GM19238 (cell line): ENCODE results near the gene SMCP.

ENCODE experiments used
- DNase-seq: peaks from one replicate; pipeline ENCODE4 v3.0.0; 2011; ENCODE audit warnings: low spot score; ENCODE audit not compliant: insufficient read length

SMCP gene

DNA sequence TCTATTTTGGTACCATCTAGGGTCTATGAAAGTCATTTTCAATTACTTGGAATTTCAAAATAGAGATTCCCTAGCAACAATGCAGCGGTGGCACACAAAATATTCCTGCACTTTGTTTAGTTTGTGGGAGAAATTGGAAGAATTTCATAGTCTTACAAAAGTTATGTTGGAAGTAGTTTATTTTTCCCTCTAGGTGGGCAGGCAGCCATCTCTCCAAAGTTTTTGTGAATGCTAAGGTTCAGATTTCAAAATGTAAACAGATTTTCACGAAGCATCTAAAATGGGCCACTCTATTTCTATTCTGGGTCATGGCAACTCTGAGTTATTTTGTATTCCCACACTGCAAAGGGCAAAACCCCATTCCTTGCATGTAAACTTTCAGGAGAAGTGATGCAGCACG is 8.0 kb downstream of the SMCP start:
- no peak for DNase-seq

DNA sequence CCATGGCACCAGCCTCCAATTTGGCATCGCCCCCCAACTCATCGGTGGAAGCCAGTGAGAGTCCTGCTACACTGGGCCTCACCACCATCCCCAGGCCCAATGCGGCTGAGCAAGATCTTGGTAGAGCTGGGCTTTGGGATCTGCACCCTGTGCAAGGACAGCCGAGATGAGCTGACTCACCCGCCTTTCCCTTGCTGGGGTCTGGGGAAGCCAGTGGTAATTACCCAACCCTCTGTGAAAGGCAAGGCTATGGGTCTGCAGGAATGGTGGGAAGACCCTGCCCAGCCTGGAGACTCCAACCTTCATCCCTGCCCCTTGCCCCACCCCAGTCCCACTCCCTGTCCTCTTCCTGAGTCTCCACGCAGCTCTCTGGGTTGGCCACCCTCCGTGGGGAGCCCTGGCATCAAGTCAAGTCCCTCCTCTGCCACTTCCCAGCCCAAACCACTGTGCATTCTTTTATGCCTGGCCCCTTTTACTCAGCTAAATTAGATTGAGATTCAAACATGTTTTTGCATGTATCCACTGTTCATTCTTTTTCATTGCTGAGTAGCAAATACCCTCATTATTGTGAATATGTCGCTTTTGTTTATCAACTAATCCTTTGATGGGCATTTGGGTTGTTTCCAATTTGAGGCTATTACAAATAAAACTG is 8.8 kb downstream of the SMCP start:
- DNase-seq: no peak

DNA sequence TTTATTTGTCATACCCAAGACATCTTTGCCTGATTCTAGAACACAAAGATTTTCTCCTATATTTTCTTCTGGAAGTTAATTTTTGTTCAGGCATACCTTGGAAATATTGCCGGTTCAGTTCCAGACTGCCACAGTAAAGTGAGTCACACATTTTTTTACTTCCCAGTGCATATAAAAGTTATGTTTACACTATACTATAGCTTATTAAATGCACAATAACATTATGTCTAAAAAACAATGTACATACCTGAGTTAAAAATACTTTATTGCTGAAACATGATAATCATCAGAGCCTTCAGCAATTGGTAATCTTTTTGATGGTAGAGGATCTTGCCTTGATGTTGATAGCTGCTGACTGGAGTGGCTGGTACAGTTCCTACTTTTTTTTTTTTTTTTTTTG is 10.0 kb downstream of the SMCP start:
- no peak for DNase-seq

DNA sequence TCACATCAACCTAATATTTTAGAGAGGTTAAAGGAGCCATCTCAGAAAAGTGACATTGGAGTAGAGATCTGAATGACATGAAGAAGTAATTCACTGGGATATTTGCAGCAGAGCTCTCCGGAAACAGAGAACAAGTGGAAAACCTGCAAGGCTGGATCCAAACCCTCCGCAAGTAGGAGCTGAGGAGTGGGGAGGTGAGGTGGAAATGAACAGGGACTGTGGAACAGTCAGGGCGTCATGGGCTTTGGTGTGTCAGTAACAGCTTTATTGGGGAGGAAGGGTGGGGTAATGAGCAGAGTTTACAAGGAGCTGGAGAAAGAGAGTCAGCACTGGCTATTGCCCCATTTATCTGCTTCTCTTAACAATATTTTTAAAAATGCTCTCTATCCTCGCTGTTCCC is 20.9 kb downstream of the SMCP start:
- no peak for DNase-seq

DNA sequence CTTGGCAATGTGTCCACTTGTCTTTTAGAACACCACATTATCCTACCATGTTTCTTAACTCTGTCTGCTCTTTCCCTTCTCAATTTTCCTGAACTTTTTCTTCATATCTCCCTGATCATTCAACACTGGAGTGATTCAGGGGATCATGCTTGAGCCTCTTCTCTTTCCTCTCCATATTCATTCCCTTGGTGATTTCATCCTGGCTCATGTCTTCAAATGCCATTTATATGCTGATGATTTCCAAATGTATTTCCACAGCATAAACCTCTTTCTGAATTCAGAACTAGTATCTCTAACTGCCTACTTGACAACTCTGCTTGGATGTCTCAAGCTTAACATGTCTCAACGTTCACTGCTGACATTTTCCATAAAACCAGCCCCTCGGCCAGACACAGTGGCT is 21.8 kb downstream of the SMCP start:
- no peak for DNase-seq

DNA sequence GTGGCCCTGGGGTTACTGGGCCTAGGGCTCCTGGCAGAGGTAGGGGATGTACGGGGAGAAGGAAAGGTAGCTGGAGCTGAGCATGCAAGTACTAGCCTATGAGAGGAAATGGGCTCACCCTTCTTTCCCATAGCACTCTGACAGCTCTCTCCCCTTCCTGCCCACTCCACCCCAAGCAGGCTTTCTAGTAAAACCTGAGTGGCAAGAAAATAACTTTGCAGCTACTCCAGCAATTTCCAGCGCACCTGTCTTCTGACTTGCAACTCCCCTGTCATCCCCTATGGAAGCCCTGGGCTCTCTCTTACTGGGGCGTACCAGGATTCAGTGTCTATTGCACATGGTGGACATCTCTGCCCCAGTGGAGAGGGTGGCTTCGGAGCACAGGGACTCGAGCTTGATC is 23.5 kb downstream of the SMCP start:
- no peak for DNase-seq

DNA sequence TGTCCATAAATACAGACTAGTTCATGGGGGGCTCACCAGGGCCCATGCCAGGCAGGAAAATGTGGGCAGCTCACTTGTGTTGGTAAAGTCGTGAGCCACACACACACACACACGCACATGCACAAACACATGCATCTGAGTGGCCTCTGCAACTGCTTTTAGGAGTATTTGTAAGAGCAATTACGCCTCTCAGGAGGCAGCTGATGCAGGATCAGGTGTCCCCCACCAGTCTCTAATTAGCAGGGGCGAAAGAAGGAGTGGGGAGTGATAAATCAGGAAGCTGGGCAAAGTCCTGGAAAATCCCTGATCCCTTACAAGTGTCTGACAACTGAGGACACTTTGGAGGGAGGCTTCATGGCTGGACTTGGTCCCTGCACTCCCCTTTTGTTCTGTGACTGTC is 24.5 kb downstream of the SMCP start:
- DNase-seq: no peak

DNA sequence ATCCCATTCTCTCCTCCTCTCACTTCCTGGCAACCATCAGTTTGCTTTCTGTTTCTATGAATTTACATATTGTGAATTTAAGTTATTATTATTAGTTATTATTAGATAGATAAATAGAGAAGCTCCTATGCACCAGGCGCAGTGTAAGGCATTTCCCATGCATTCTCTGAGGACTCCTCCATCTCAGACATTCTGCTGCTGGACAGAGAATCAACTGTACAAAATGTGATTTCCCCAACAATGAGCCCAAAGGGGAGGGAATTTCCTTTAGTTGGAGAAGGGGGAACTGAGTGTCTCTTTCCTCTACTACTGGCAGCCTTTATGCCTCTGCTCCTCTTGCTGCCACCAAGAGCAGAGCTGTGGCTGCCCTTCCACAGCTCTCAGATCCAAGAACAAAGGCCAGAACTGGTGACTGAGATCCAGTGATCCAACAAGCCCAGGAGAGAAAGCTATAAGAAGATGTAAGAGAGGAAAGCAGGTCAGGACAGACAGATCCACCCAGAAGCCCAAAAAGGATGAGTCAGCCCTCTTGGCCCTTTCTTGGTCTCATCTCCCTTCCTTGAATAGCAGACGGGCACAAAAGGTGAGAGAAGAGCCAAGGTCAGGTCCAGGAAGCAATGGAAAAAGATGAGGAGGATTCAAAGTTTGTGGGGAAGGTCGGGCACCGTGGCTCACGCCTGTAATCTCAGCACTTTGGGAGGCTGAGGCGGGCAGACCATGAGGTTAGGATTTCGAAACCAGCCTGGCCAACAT is 26.7 kb downstream of the SMCP start:
- DNase-seq: no peak

DNA sequence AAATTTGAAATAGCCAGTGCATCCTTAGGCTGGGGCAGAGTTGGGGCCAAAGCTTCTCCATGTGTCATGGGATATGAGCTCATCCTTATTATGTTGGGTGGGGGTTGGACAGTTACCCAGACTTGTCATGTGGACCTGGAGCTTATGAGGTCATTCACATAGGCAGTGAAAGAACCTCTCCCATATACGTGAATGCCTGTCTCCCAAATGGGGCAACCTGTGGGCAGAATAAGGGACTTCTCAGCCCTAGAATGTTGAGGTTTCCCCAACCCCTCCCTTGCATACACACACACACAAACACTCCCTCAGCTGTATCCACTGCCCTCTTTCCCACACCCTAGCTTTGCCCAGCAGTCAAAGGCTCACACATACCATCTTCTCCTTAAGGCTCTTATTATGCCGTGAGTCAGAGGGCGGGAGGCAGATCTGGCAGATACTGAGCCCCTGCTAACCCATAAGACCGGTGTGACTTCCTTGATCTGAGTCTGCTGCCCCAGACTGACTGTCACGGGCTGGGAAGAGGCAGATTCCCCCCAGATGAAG is 28.0 kb downstream of the SMCP start:
- DNase-seq: no peak

DNA sequence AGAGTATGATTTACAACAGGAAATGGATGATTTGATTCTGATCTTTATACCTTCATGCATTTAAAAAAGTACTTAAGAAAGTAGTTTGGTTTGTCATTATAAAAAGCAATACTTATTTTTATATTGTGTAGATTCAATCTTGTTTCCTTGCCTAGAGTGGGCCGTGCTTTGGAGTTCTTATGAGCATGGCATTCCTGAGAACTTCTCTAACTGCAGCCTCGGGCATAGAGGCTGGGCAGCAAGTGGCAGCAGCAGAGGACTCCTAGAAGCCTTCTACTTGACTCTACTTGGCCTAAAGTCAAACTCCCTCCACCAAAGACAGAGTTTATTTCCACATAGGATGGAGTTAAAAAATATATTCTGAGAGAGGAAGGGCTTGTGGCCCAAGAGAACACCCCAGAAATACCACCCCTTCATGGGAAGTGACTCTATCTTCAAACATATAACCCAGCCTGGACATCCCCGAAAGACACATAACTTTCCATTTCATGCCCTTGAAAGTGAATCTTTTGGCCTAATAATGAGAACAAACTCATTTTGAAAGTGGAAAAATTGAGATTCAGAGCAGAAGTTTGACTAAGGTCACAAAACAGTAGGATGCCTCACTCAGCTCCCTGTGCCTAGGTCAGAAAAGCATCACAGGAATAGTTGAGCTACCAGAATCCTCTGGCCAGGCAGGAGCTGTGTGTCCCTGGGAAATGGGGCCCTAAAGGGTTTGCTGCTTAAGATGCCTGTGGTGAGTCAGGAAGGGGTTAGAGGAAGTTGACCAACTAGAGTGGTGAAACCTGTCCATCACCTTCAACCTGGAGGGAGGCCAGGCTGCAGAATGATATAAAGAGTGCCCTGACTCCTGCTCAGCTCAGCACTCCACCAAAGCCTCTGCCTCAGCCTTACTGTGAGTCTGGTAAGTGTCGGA is 29.8 kb downstream of the SMCP start, which contains the start of gene IVL:
IVL (plus strand) TSS at position 861 of the 916 bp plus-strand sequence. CDS start 1,252 bp downstream, outside the sequence.
- no peak for DNase-seq

DNA sequence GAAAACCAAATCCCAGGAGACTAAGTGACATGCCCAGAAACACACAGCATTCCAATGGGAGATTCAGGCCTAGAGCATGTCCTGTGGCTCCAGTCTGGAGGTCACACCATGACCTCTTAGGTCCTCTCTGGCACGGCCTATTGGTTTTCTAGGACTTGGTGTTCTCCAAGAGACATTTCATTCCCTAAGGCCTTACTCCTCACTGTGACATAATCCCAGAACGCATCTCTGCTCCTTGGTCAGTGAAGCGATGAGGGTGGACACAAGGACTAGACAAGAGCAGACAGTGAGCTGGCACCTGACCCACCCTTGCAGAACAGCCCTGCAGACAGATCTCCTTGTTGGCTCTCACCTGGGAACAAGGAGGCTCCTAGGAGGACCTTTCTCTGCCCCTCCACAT is 31.1 kb downstream of the SMCP start:
- DNase-seq: no peak

DNA sequence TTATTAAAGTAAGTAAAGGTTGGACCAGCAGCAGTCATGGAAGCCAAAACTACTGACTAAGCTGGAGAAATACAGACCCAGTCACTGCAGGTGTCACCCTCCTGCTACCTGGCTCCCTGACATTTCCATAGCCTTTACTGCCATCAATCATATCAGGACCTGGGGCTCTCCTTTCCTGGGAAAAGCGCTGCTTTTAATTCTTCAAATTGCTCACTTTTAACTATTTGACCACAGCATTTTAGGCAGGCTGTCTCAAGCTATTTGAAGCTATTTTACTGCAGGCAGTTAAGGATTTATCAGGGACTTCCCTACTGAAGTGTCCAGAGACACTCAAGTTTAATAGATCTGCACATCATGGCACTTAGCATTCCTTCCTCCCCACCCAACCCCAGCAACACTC is 34.3 kb downstream of the SMCP start:
- no peak for DNase-seq

DNA sequence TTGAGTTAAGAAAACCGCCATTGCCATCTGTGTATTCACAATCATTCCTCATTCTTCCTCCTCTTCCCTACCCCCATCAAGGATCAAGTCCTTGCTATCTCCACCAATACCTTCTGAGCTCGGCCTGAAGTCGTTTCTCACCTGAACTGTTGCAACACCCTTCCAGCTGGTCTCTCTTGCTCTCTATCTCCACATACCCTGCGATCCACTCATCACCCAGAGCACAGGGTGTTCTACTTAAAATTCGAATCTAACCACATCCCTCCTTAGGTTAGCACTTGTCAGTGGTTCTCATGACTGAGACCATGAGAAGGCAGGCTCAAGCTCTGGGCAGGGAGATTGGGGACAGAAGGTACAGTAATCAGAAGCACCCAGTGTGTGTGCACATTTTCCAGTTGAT is 34.8 kb downstream of the SMCP start:
- no peak for DNase-seq

DNA sequence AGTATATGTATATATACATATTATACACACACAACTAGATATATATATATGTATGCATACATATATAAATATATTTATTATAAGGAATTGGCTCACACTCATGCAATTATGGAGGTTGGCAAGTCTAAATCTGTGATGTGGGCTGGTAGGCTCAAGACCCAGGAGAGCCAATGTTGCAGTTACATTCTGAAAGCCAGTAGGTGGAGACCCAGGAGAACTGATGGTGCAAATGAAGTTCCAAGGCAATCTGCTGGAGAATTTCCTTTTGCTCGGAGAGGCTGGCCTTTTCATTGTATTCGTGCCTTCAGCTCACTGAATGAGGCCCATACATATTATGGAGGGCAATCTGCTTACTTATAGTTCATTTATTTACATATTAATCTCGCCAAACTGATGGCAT is 39.7 kb downstream of the SMCP start:
- no peak for DNase-seq

DNA sequence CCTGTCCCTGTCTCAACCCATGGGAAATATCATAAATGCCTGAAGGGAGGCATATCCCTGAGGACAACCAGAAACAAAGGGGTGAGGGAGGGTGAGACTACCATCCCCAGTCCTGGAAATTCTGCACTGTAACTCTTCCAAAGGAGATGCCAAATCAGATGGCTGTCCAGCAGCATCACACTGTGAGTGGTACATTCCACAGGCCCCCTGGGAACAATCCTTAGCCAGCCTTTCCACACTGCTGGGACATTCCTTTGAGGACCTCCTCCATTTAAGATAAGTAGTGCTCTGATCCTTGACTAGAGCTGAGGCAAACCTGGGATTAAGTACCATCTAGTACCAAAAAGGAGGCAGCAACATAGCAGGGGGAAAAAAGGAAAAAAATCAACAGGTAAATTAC is 40.9 kb downstream of the SMCP start:
- no peak for DNase-seq

DNA sequence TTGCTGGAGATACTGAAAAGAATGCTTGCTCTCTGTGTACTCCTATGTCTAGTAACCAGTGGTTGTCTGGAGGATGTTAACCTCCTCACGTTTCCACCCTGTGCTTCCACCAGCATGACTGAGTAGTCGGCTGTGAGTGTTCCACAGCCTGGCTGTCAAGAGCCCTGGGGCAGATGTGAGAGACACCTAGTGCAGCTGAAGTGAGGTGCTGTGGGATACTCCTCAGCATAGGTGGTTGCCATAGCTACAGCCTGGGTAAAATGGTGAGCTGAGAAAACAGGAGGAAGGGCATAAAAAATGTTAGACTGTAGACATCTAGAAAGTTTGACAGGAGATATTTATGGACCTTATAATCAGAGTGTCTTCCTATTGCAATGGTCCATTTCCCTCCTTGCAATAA is 46.1 kb downstream of the SMCP start:
- DNase-seq: no peak

DNA sequence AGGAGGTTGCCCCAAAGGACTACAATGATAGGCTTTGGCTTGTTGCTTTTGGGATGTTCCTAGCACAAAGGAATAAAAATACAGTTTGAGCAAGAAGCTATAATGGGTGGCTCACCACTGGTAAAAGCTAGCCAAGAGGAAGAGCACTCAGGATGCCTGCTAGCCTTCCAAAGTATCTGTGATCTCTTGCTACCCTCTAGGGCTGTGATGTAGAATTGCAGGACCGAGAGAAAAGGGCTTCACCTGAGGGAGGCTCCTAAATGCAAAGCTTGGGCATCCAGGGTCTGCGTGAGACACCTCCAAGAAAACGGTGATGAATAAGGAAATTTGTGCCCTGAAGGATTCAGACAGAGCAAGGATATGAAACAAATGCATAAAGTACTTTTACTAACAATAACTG is 48.0 kb downstream of the SMCP start:
- no peak for DNase-seq

DNA sequence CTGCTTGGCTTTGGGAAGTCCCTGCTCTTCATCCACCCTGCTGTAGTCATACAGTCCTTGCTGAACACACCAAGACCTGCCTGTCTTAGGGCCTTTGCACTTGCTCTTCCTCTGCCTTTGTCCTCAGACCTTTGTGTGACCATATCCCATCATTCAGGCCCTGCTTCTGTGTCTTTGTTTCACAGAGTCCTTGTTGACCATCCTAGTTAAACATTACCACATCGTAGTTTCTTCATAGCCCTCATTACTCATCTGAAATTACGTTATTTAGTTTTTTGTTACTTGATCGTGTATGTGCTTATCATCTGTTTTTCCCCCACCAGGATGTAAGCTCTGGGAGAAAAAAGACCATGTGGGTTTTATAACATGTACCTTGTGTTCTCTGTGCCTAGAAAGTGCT is 50.5 kb downstream of the SMCP start:
- DNase-seq: no peak

DNA sequence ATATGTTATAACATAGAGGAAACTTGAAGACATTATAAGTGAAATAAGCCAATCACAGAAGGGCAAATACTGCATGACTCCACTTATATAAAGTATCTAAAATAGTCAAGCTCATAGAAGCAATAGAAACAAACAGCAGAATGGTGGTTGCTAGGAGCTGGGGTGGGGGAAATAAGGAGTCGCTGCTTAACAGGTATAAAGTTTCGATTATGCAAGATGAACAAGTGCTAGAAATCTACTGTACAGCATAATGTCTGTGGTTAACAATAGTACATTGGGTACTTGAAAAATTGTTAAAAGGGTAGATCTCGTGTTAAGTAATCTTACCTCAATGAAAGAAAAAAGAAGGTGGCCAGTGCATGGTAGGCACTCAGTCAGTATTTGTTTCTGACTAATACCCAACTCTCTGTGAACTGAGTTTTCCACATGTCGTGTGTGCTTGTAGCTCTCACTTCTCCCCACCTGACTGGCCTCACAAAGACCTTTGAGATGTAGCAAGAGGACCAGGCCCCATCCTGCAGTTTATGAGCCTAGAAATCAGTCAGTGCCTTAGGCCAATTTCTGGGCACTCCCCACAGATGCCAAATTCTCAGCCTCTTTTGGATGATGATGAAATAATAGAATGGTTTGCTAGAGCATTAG is 54.2 kb downstream of the SMCP start:
- DNase-seq: no peak

DNA sequence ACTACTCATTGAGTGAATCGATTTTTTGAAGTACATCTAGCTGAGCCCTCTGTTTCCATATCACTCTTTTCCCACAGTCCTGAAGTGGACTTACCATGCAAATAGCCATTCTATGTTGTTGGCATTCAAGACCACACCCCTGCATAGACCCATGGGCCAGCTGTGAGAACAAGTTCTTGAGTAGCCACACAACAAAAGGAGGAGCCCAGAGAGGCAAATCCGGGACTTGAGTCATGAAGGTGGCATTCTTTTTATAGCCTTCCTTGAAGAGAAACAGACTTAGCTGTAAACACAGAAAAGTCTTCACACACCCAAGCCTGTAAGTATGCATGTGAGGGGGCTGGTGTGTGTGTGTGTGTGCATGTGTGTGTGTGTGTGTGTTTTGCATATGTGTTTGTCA is 55.1 kb downstream of the SMCP start:
- no peak for DNase-seq
